Right forelimb (tissue), 1 donor: Measurements from ENCODE around the gene GALNT1.

Source experiments
- DNase-seq: peaks from one replicate; pipeline ENCODE4 v3.0.0-alpha.2; 2018

GALNT1 gene

GRCh38 chr18:35582899-35583558 lies 1.5 kb downstream of the GALNT1 start:
- no peak for DNase-seq

GRCh38 chr18:35584735-35585134 lies 3.2 kb downstream of the GALNT1 start:
- DNase-seq: no peak

- no peak for DNase-seq
Observed at GRCh38 chr18:35585608-35586007, 4.1 kb downstream of the GALNT1 start.

GRCh38 chr18:35588122-35588521 lies 6.6 kb downstream of the GALNT1 start:
- no peak for DNase-seq

- no peak for DNase-seq
Observed at GRCh38 chr18:35588995-35589394, 7.5 kb downstream of the GALNT1 start.

GRCh38 chr18:35589546-35589945 lies 8.0 kb downstream of the GALNT1 start:
- DNase-seq: no peak

GRCh38 chr18:35590935-35591334 lies 9.4 kb downstream of the GALNT1 start:
- no peak for DNase-seq

GRCh38 chr18:35592298-35592697 lies 10.8 kb downstream of the GALNT1 start:
- no peak for DNase-seq

GRCh38 chr18:35593859-35594258 lies 12.3 kb downstream of the GALNT1 start:
- DNase-seq: no peak

GRCh38 chr18:35597758-35598157 lies 16.2 kb downstream of the GALNT1 start:
- no peak for DNase-seq

- DNase-seq: no peak
Observed at GRCh38 chr18:35602193-35602820, 20.8 kb downstream of the GALNT1 start.

GRCh38 chr18:35603008-35603407 lies 21.5 kb downstream of the GALNT1 start:
- DNase-seq: no peak

GRCh38 chr18:35603528-35603927 lies 22.0 kb downstream of the GALNT1 start:
- DNase-seq: no peak

- DNase-seq: no peak
Observed at GRCh38 chr18:35604369-35604768, 22.8 kb downstream of the GALNT1 start.

- no peak for DNase-seq
Observed at GRCh38 chr18:35605686-35606417, 24.3 kb downstream of the GALNT1 start.

GRCh38 chr18:35609236-35609635 lies 27.7 kb downstream of the GALNT1 start:
- DNase-seq: no peak

GRCh38 chr18:35610089-35610488 lies 28.5 kb downstream of the GALNT1 start:
- no peak for DNase-seq

GRCh38 chr18:35610724-35611123 lies 29.2 kb downstream of the GALNT1 start:
- no peak for DNase-seq

- DNase-seq: no peak
Observed at GRCh38 chr18:35611518-35611917, 30.0 kb downstream of the GALNT1 start.

- DNase-seq: no peak
Observed at GRCh38 chr18:35616074-35616473, 34.5 kb downstream of the GALNT1 start.

- DNase-seq: no peak
Observed at GRCh38 chr18:35616664-35617423, 35.3 kb downstream of the GALNT1 start.

GRCh38 chr18:35617865-35618264 lies 36.3 kb downstream of the GALNT1 start:
- no peak for DNase-seq

- no peak for DNase-seq
Observed at GRCh38 chr18:35618289-35618688, 36.7 kb downstream of the GALNT1 start.
